Thoracic aorta (tissue), 2 donors: Measurements from ENCODE around the gene RAD52. TPM values are rescaled to one million over a fixed set of nuclear protein-coding genes. Genes with fewer than 3 reads are reported as not detected.

Experiments
- ATAC-seq: fragments of 150-250 bp; one replicate; pipeline ENCODE4 v1.8.0; 2017; ENCODE audit warnings: low read depth; ENCODE audit not compliant: insufficient number of reproducible peaks, low FRiP score
- DNase-seq: peaks from one replicate; pipeline ENCODE4 v3.0.0-alpha.2; 2020; ENCODE audit warnings: low spot score
- H3K27ac ChIP-seq, 2 donors: fragments of 200-600 bp; sonication (generic); 1 replicate in 1 of 2; 2 replicates in 1 of 2; pipeline ENCODE4 v1.5.1; 2016; ENCODE audit warnings: mild to moderate bottlenecking in 2 of 2, moderate library complexity in 2 of 2
- H3K27me3 ChIP-seq: fragments of 200-600 bp; sonication (generic); replicated peaks from 2 replicates; pipeline ENCODE4 v1.6.0; 2016; ENCODE audit warnings: mild to moderate bottlenecking; ENCODE audit not compliant: insufficient read depth
- H3K36me3 ChIP-seq: fragments of 200-600 bp; sonication (generic); one replicate; pipeline ENCODE4 v1.5.1; 2016
- H3K4me1 ChIP-seq, 2 donors: fragments of 200-600 bp; sonication (generic); 1 replicate in 1 of 2; 2 replicates in 1 of 2; pipeline versions ENCODE4 v1.5.1 to v1.6.0; 2016; ENCODE audit warnings: low read depth in 2 of 2, mild to moderate bottlenecking in 1 of 2; ENCODE audit not compliant: control insufficient read depth in 1 of 2
- H3K4me3 ChIP-seq: fragments of 200-600 bp; sonication (generic); 2 replicates; pipeline ENCODE4 v1.5.1; 2016; ENCODE audit warnings: mild to moderate bottlenecking
- H3K9me3 ChIP-seq: fragments of 200-600 bp; sonication (generic); 2 replicates; pipeline ENCODE4 v1.5.1; 2016
- CTCF ChIP-seq: fragments of 200-600 bp; sonication (generic); IDR thresholded peaks from one replicate; pipeline ENCODE4 v1.5.1; 2019; ENCODE audit warnings: antibody characterized with exemption
- total RNA-seq, 2 donors: library from RNA; depleted of rRNA; stranded (reverse); fragments of >200 nt; gene quantifications; one replicate each; pipeline versions ENCODE4 v1.1.0 to v1.2.3, GENCODE V29; 2016

Gene RAD52
- total RNA-seq, 2 donors from 2014 or later, result 21.5 to 21.9 TPM

- no peak for DNase-seq
- no peak for TF ChIP-seq CTCF
- Histone ChIP-seq H3K27me3 (no peaks in the 10 kb centered on the region), H3K4me3 (peak overlapping the region; percentile 90), H3K36me3 (no peaks in the 10 kb centered on the region), H3K9me3 (no peaks in the 10 kb centered on the region), H3K4me1 (peaks cover 24 to 35% of the 10 kb centered on the region in 2 donors), H3K27ac (no peak overlapping the region)
- no peak for ATAC-seq
Observed at GRCh38 chr12:988646-989045, 39.2 kb upstream of the RAD52 start.

- no peaks in the 10 kb centered on the region for H3K36me3 ChIP-seq
- no peak overlapping the region for H3K4me3 ChIP-seq
- DNase-seq (no peak), ATAC-seq (no peak)
- no peaks in the 10 kb centered on the region for H3K9me3 ChIP-seq
- no peak overlapping the region for H3K27ac ChIP-seq
- no peaks in the 10 kb centered on the region for H3K4me1 ChIP-seq
- H3K27me3 ChIP-seq, result no peaks in the 10 kb centered on the region
- TF ChIP-seq CTCF, result no peak
Observed at GRCh38 chr12:981961-982360, 32.5 kb upstream of the RAD52 start.

- no peaks in the 10 kb centered on the region for H3K9me3 ChIP-seq
- H3K36me3 ChIP-seq, result no peaks in the 10 kb centered on the region
- no peak for TF ChIP-seq CTCF
- DNase-seq, result no peak
- H3K27me3 ChIP-seq, result no peaks in the 10 kb centered on the region
- no peak for ATAC-seq
- H3K27ac ChIP-seq, result no peak overlapping the region
- no peaks in the 10 kb centered on the region for H3K4me1 ChIP-seq
- no peak overlapping the region for H3K4me3 ChIP-seq
Observed at GRCh38 chr12:981176-981828, 31.8 kb upstream of the RAD52 start.

GRCh38 chr12:979349-979748 lies 29.9 kb upstream of the RAD52 start:
- Histone ChIP-seq H3K27me3 (no peaks in the 10 kb centered on the region), H3K27ac (no peak overlapping the region), H3K4me1 (no peaks in the 10 kb centered on the region), H3K9me3 (no peaks in the 10 kb centered on the region), H3K36me3 (no peaks in the 10 kb centered on the region), H3K4me3 (no peak overlapping the region)
- DNase-seq (no peak), ATAC-seq (no peak)
- TF ChIP-seq CTCF, result no peak

GRCh38 chr12:977156-977555 lies 27.7 kb upstream of the RAD52 start:
- Histone ChIP-seq H3K9me3 (no peaks in the 10 kb centered on the region), H3K4me1 (no peaks in the 10 kb centered on the region), H3K27me3 (no peaks in the 10 kb centered on the region), H3K4me3 (no peak overlapping the region), H3K36me3 (no peaks in the 10 kb centered on the region), H3K27ac (no peak overlapping the region)
- no peak for ATAC-seq
- DNase-seq, result no peak
- TF ChIP-seq CTCF, result no peak
